Neural progenitor cell (in vitro differentiated cells): ENCODE data around the gene PKD1.

ENCODE experiments used
- CTCF ChIP-seq: fragments of 200-600 bp; sonication (generic); IDR thresholded peaks from 2 replicates; pipeline ENCODE4 v1.5.1; 2017; ENCODE audit warnings: antibody characterized with exemption, mild to moderate bottlenecking
- EZH2 ChIP-seq: fragments of 200-600 bp; sonication (generic); IDR thresholded peaks from 2 replicates; pipeline ENCODE4 v1.6.1; 2017; ENCODE audit warnings: antibody characterized with exemption, mild to moderate bottlenecking, moderate library complexity

- TF ChIP-seq CTCF (no peak), EZH2 (no peak)
These were observed 76.8 kb downstream of the PKD1 start for GRCh38 chr16:2058872-2059271.
